ENCODE measurements around the gene PSMC1.

Gene PSMC1

GRCh38 chr14:90301668-90302090 is 45.3 kb downstream of the PSMC1 start:
- TF ChIP-seq CTCF (IDR thresholded peaks at IDR 0.05; ENCODE audit: insufficient read depth, low read depth, low read length, missing control alignments) = peak; percentile 21
- peak; percentile 18 for DNase-seq (ENCODE audit: low read depth)
- H3K4me3 ChIP-seq (ENCODE audit: low read depth, low read length) = no peak overlapping the region

- no peak for TF ChIP-seq CTCF (IDR thresholded peaks at IDR 0.05; ENCODE audit: insufficient read depth, low read depth, low read length, missing control alignments)
- no peak for DNase-seq (ENCODE audit: low read depth)
- H3K4me3 ChIP-seq (ENCODE audit: low read depth, low read length) = no peak overlapping the region
Measured at GRCh38 chr14:90302529-90303303, 46.4 kb downstream of the PSMC1 start.

DNA sequence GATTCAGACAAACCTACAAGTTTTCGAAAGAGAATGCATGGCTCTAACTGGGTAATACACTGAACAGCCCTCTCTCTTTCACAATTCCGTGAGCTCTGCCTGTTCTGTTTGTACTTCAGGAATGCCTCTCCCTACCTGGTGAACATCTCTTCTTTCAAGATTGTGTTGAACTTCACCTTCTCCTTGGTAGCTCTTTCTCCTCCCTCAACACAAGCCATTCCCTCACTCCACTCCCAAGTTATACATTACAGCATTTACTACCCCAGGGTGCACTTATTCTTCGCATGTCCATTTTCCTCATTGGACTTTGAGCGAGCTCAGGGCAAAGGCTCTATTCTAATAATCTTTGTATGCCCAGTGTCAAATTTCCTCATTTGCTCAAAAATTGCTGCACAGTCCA is 47.1 kb downstream of the PSMC1 start:
- no peak for TF ChIP-seq CTCF (IDR thresholded peaks at IDR 0.05; ENCODE audit: insufficient read depth, low read depth, low read length, missing control alignments)
- no peak overlapping the region for H3K4me3 ChIP-seq (ENCODE audit: low read depth, low read length)
- no peak for DNase-seq (ENCODE audit: low read depth)

DNA sequence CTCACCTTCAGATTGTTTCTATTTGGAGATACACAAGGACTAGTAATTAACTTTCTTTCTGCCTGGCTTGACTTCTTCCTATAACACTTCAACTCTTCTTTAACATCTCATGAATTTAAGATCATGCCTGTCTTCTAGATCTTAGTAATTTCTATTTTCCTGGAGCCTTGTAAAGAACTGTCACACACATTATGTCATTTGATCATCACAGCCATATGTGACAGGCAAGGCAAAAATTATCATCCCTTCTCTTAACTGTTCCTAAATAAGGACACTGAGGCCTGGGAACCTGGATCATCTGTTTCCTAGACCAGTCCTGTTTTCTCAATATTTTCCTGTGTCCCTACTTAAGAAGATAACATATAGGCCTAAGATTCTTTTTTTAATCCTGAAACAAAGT is 48.1 kb downstream of the PSMC1 start:
- TF ChIP-seq CTCF (IDR thresholded peaks at IDR 0.05; ENCODE audit: insufficient read depth, low read depth, low read length, missing control alignments) = no peak
- no peak overlapping the region for H3K4me3 ChIP-seq (ENCODE audit: low read depth, low read length)
- no peak for DNase-seq (ENCODE audit: low read depth)

DNA sequence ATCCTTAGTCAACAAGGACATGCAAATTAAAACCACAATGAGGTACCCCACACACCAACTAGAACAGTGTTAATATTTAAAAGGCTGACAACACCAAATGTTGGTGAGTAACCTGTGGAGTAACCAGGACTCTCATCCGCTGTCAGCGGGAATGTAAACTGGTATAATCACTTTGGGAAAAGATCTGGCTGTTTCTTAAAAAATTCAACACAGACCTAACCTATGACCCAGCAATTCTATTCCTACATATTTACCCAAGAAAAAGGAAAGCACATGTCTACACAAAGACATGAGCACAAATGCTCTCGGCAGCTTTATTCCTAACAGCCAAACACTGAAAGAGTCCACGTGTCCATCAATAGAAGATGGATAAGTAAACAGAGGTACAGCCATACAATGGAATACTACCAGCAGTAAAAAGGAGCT is 48.8 kb downstream of the PSMC1 start:
- DNase-seq (ENCODE audit: low read depth) = no peak
- no peak for TF ChIP-seq CTCF (IDR thresholded peaks at IDR 0.05; ENCODE audit: insufficient read depth, low read depth, low read length, missing control alignments)
- H3K4me3 ChIP-seq (ENCODE audit: low read depth, low read length) = no peak overlapping the region

GRCh38 chr14:90308561-90308960 is 52.2 kb downstream of the PSMC1 start:
- no peak overlapping the region for H3K4me3 ChIP-seq (ENCODE audit: low read depth, low read length)
- no peak for TF ChIP-seq CTCF (IDR thresholded peaks at IDR 0.05; ENCODE audit: insufficient read depth, low read depth, low read length, missing control alignments)
- DNase-seq (ENCODE audit: low read depth) = no peak

DNA sequence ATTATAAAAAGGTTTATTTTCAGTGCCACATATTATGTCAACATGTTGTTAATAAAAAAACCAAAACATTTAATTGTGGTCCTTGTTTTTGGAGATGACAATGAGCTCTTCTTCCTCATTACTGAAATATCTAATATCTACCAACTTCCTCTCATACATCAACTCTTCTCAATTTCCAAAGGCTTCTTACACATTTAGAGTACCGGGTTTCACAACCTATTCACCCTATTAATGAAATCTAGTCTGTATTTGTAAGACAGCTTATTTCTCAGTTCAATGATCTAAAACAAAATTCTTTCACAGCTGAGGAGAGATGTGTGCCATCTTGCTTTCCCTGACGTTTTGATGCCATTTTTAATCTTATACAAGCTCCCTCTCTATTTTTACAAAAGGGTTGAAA is 60.9 kb downstream of the PSMC1 start:
- TF ChIP-seq CTCF (IDR thresholded peaks at IDR 0.05; ENCODE audit: insufficient read depth, low read depth, low read length, missing control alignments) = no peak
- H3K4me3 ChIP-seq (ENCODE audit: low read depth, low read length) = no peak overlapping the region
- no peak for DNase-seq (ENCODE audit: low read depth)
